Upper lobe of left lung (tissue), 6 donors: ENCODE results near the gene PURB. TPM values are rescaled to one million over a fixed set of nuclear protein-coding genes. Genes with fewer than 3 reads are reported as not detected.

Experiments
- ATAC-seq, 2 donors: fragments of 200-7000 bp; cut with Tn5 transposase; one replicate each; pipeline ENCODE4 v1.9.1; 2022; ENCODE audit warnings: mild to moderate bottlenecking in 2 of 2, moderate library complexity in 2 of 2; ENCODE audit not compliant: low FRiP score in 2 of 2
- DNase-seq, 2 donors: peaks; one replicate each; pipeline ENCODE4 v3.0.0-alpha.2; 2019 to 2020
- H3K27ac ChIP-seq, 4 donors: fragments of 200-600 bp; sonication (generic); one replicate each; pipeline ENCODE4 v1.5.1; 2016 to 2019
- H3K27me3 ChIP-seq, 4 donors: fragments of 200-600 bp; sonication (generic); one replicate each; pipeline ENCODE4 v1.5.1; 2017 to 2019
- H3K36me3 ChIP-seq, 4 donors: fragments of 200-600 bp; sonication (generic); one replicate each; pipeline ENCODE4 v1.5.1; 2016 to 2019
- H3K4me1 ChIP-seq, 4 donors: fragments of 200-600 bp; sonication (generic); one replicate each; pipeline ENCODE4 v1.5.1; 2018 to 2019
- H3K4me3 ChIP-seq, 4 donors: fragments of 200-600 bp; sonication (generic); one replicate each; pipeline ENCODE4 v1.5.1; 2017 to 2019; ENCODE audit warnings: mild to moderate bottlenecking in 2 of 4, moderate library complexity in 1 of 4
- H3K9me3 ChIP-seq, 4 donors: fragments of 200-600 bp; sonication (generic); one replicate each; pipeline ENCODE4 v1.5.1; 2018 to 2019
- CTCF ChIP-seq, 6 experiments: fragments of 450-650 bp in 4 of 6; fragments of 200-600 bp in 2 of 6; sonication (generic) in 2 of 6; IDR thresholded peaks; one replicate each; pipeline ENCODE4 v1.5.1; 2016 to 2019; ENCODE audit warnings: antibody characterized with exemption in 6 of 6
- EP300 ChIP-seq, 4 donors: sonication (generic); formaldehyde crosslinking; IDR thresholded peaks; one replicate each; pipeline ENCODE4 v1.5.1; 2017; ENCODE audit warnings: antibody characterized with exemption in 4 of 4, control low read depth in 2 of 4
- POLR2A ChIP-seq, 4 donors: fragments of 450-650 bp; IDR thresholded peaks; one replicate each; pipeline ENCODE4 v1.5.1; 2016 to 2017; ENCODE audit warnings: antibody characterized with exemption in 4 of 4, mild to moderate bottlenecking in 2 of 4
- POLR2AphosphoS5 ChIP-seq, 2 donors: sonication (generic); formaldehyde crosslinking; IDR thresholded peaks; one replicate each; pipeline ENCODE4 v1.5.1; 2017; ENCODE audit warnings: antibody characterized with exemption in 2 of 2
- WGBS, 2 donors: methylation state at CpG; one replicate each; pipeline ENCODE4 v1.1.5; 2017 to 2018; 5-methylcytosine and 5-hydroxymethylcytosine counted together
- total RNA-seq, 6 donors: library from RNA; depleted of rRNA in 4 of 6; stranded (reverse); fragments of >200 nt in 4 of 6; gene quantifications; one replicate each; pipeline versions ENCODE4 v1.1.0 to v1.2.1, GENCODE V29; 2016 to 2021
- donor health status: DM: no; HTN: no; CAD: no; lungs with moderate emphysema.
- donor health status: DM: no; HTN: yes; CAD: no; lungs with severe emphysema.

The PURB gene
- total RNA-seq, 6 donors from 2014 or later, result 15.0 to 38.2 (median 21.7) TPM

GRCh38 chr7:44921607-44922350 lies 36.4 kb upstream of the PURB start:
- TF ChIP-seq CTCF (IDR thresholded peaks at IDR 0.05), result peak; percentile 79 to 87 (median 82)
- TF ChIP-seq EP300 (IDR thresholded peaks at IDR 0.05), result no peak
- Histone ChIP-seq H3K27ac (no peak overlapping the region), H3K27me3 (no peaks in the 10 kb centered on the region), H3K4me1 (peaks cover 0 to 6% (median 2%) of the 10 kb centered on the region in 4 donors), H3K9me3 (no peaks in the 10 kb centered on the region), H3K36me3 (no peaks in the 10 kb centered on the region), H3K4me3 (no peak overlapping the region)
- DNase-seq (peak; percentile 91 to 92), ATAC-seq (peak; percentile 94 to 97)
- 44 to 71% methylated on average over 7 to 12 of the region's 14 CpGs for WGBS, 2 donors

GRCh38 chr7:44920119-44920518 lies 34.8 kb upstream of the PURB start:
- TF ChIP-seq POLR2A (IDR thresholded peaks at IDR 0.05), result no peak
- no peak for TF ChIP-seq CTCF (IDR thresholded peaks at IDR 0.05)
- no peak for TF ChIP-seq POLR2AphosphoS5 (IDR thresholded peaks at IDR 0.05)
- no peak for TF ChIP-seq EP300 (IDR thresholded peaks at IDR 0.05)
- Histone ChIP-seq H3K9me3 (no peaks in the 10 kb centered on the region), H3K27me3 (no peaks in the 10 kb centered on the region), H3K36me3 (no peaks in the 10 kb centered on the region), H3K27ac (no peak overlapping the region), H3K4me1 (peaks cover 0 to 6% (median 2%) of the 10 kb centered on the region in 4 donors), H3K4me3 (no peak overlapping the region)
- DNase-seq (no peak), ATAC-seq (no peak)
- WGBS, 2 donors, result 64 to 65% methylated on average over 3 of the region's 3 CpGs

GRCh38 chr7:44918029-44918428 lies 32.7 kb upstream of the PURB start:
- H3K4me3 ChIP-seq, result no peak overlapping the region
- no peak for DNase-seq
- no peaks in the 10 kb centered on the region for H3K27me3 ChIP-seq
- H3K36me3 ChIP-seq, result no peaks in the 10 kb centered on the region
- H3K27ac ChIP-seq, result no peak overlapping the region
- H3K4me1 ChIP-seq, result peaks cover 0 to 6% (median 2%) of the 10 kb centered on the region in 4 donors
- no peak for ATAC-seq
- no peaks in the 10 kb centered on the region for H3K9me3 ChIP-seq
- TF ChIP-seq POLR2AphosphoS5 (IDR thresholded peaks at IDR 0.05) (no peak), EP300 (IDR thresholded peaks at IDR 0.05) (no peak), POLR2A (IDR thresholded peaks at IDR 0.05) (no peak), CTCF (IDR thresholded peaks at IDR 0.05) (no peak)

GRCh38 chr7:44917465-44917864 lies 32.1 kb upstream of the PURB start:
- Histone ChIP-seq H3K27me3 (no peaks in the 10 kb centered on the region), H3K4me1 (peaks cover 0 to 9% (median 4%) of the 10 kb centered on the region in 4 donors)

More at GRCh38 chr7:44917465-44917864, 32.1 kb upstream of the PURB start:
- H3K27ac ChIP-seq, result no peak overlapping the region
- 87 to 100% methylated on average over 2 of the region's 2 CpGs for WGBS, 2 donors
- TF ChIP-seq EP300 (IDR thresholded peaks at IDR 0.05), result no peak
- TF ChIP-seq POLR2A (IDR thresholded peaks at IDR 0.05), result no peak
- no peak for TF ChIP-seq CTCF (IDR thresholded peaks at IDR 0.05)
- TF ChIP-seq POLR2AphosphoS5 (IDR thresholded peaks at IDR 0.05), result no peak
- no peak for DNase-seq
- no peak overlapping the region for H3K4me3 ChIP-seq
- ATAC-seq, result no peak
- H3K9me3 ChIP-seq, result no peaks in the 10 kb centered on the region
- H3K36me3 ChIP-seq, result no peaks in the 10 kb centered on the region
